ENCODE results near the gene MMP19.

DNA sequence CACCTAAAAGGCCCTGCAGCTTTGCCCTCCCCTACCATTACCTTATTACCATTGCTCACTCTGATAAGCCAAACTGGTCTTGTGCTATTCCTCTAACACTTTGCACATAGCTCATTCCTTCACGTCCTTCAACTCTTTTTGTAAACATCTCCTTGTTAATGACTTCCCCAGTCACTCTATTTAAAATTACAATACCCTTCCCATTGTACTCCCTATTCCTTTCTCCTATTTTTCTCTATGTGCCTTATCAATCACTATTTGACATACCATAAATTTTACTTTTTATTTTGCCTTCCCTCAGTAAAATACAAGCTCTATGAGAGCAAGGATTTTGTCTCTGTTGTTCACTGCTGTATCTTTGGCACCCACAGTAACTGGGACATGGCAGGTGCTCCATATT is 30.6 kb downstream of the MMP19 start:
- TF ChIP-seq, protein P1, sequence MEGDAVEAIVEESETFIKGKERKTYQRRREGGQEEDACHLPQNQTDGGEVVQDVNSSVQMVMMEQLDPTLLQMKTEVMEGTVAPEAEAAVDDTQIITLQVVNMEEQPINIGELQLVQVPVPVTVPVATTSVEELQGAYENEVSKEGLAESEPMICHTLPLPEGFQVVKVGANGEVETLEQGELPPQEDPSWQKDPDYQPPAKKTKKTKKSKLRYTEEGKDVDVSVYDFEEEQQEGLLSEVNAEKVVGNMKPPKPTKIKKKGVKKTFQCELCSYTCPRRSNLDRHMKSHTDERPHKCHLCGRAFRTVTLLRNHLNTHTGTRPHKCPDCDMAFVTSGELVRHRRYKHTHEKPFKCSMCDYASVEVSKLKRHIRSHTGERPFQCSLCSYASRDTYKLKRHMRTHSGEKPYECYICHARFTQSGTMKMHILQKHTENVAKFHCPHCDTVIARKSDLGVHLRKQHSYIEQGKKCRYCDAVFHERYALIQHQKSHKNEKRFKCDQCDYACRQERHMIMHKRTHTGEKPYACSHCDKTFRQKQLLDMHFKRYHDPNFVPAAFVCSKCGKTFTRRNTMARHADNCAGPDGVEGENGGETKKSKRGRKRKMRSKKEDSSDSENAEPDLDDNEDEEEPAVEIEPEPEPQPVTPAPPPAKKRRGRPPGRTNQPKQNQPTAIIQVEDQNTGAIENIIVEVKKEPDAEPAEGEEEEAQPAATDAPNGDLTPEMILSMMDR (IDR thresholded peaks at IDR 0.05), result no peak
- no peak for TF ChIP-seq EP300 (IDR thresholded peaks at IDR 0.05)
- TF ChIP-seq POLR2A (IDR thresholded peaks at IDR 0.05), result no peak
